Hippocampal formation (tissue), 2 donors: ENCODE measurements around the gene ATXN1L.
"Not testable (repeated sequence)": the region's sequence is repeated elsewhere in the genome, so short reads cannot be mapped to it uniquely, and the experiment has no call there.

Source experiments
- DNase-seq, 2 donors: peaks; one replicate each; lab custom pipeline; 2025; lab: John Stamatoyannopoulos, UW

ATXN1L gene

DNA sequence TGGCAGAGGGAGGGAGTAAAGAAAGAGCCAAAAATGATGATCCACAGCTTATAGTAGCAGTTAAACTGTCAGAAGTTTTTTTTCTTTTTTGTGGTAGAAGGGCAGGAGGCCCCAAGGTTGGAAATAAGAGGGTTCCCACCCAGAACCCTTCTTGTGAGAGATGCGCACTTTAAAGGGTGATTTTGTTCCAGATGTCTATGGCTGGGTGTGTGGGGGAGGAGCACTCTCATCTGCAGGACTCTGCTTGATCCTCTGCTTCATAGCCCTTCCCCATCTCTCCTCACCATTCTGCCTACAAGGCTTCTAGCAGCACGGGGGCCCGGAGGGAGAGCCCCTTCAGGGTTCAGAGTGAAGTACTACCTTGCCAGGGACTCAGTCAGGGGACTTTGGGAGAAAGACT lies 6.4 kb downstream of the ATXN1L start:
- DNase-seq = peak in 1 of 2 donors; percentile 1

DNA sequence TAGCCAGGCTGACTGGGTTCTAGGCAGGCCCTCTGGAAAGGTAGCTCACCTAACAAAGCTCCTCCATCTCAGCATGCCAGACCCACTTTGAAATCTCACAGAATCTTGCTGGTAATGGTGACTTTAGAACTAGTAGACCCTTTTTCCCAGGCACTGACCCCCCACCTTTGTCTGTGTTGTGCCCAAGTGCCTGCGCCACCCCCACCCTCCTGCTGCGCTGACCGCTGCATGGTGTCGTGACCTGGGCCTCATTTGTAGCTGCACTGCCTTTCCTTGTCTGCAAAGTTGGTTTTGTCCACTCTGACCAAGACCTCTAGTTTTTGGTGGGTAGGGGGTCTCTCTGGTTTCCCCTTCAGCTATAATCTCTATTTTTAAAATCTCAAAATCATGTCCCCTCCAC lies 6.8 kb downstream of the ATXN1L start:
- DNase-seq = no peak

DNA sequence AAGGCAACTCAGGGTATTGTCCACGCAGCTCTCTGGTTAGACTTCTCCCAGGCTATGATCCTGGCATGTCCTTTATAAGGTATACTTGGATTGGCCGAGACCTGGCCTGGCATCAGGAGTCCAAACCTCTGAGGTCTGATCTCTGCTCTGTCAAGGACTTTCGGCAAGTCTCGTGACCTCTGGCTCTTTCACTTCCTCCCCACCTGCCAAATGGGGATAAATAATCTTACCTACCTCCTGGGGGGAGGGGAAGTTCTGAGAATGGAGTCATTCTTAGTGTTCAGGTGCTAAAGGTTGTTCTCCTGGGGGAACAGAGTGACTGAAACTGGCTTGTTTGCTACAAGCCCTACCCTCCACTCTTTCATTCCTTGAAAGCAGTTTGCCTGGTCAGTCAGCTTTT lies 7.6 kb downstream of the ATXN1L start:
- no peak for DNase-seq

DNA sequence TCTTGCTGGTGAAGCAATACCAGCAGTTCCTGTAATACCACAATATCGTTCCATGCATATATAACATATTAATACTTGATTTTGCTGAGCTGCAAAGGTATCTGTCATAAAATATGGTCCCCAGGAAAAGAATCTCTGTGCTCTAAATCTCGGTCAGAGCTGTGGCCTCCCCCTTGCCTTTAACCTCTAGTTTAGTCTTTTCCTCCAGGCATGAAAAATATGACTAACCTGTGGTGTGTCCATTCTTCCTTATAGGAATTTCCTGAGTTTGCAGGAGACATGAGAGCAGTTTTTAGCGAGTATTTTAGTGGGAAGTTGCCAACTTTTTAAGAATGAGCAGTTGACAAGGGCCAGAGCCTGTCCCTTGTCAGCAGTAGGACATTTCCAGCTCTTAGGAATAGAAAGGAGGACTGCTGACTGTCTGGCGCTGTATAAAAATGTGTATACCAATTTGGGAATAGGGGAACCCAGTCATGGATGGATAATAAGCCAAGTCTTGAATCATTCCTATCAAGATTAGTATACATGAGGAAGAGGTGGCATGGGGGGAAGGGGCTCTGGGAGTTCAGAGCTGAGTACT lies 8.7 kb downstream of the ATXN1L start:
- no peak for DNase-seq

DNA sequence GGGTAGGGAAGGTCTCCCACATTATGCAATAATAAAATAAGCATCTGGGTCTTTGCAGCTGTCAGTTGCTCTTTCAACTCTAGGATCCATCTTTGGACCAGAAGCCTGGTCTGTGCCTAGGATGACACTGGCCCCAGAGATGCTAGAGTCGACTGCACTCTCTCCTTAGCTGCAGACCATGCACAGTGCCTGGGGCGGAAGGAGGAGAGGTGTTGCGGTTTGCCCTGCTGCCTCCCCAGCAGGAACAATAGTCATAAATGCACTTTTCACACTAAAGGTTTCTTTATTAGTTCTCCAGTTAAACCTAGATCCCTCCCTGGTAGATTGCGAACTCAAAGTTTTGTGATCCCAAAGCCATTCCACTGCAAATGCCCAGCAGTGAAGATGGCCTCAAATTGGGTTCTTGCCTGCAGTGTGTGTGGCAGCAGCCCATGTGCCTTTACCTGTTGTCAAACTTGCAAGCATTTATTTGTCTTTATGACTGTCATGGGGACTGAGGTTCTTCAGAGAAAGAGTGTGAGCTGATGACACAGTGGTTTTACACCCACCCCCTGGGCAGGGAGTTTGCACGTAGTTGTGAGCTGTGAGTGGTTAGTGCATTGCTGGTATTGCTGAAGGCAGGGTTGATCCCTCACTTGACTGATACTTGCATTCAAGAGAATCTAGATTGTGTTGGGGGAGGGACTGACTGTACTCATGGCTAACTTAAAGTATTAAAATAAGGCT lies 10.3 kb downstream of the ATXN1L start:
- DNase-seq = no peak

DNA sequence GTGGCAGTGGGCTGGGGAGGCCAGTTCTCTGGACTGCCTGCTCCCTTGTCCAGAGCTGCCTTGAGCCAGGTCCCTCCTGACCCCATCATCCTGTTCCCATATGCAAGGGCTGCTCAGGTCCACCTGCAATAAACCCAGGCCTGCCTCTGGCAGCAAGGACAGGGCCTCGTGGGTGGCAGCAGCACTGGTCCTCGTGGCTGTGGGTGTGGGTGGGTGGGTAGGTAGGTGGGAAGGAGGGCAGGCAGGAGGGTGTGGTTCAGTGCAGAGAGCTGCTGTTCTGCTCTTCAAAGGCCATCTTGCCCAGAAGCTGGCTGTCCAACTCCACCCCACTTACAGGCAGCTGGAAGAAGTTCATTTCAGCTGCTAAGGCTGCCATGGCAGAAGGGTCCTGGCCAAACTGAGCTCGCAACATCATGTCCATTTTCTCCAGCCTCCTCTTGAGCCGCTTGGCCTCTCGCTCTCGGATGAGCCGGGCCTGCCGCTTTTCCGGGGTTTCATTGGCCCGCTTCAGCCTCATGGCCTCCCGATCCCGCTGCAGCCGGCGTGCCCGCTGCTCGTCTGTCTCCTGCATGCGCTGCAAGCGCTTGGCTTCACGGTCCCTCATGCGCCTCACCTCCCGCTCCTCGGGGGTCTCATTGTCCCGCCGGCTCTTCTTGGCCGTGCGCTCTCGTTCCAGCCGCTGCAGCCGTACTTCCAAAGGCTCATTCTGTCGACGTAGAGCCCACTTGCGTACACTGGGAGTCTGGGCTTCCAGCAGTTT lies 14.2 kb downstream of the ATXN1L start:
- DNase-seq = no peak

DNA sequence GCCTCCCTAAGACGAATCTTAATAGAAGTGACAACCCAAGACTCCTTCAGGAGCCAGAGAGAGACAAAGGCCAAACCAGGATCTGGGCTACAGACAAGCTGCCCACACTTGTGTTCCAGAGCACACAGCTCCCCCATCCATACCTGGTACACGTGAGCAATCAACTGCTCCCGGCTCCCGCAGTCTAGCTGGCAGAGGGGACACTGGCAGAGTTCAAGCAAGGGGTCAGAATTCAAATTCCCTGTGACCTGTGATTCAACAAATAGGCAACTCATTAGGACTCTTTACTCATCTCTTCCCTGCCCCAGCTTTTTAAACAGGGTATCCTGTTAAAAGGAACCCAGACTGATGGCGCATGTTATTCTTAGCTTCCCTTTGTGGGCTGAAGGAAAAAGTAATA lies 18.2 kb downstream of the ATXN1L start:
- no peak for DNase-seq

DNA sequence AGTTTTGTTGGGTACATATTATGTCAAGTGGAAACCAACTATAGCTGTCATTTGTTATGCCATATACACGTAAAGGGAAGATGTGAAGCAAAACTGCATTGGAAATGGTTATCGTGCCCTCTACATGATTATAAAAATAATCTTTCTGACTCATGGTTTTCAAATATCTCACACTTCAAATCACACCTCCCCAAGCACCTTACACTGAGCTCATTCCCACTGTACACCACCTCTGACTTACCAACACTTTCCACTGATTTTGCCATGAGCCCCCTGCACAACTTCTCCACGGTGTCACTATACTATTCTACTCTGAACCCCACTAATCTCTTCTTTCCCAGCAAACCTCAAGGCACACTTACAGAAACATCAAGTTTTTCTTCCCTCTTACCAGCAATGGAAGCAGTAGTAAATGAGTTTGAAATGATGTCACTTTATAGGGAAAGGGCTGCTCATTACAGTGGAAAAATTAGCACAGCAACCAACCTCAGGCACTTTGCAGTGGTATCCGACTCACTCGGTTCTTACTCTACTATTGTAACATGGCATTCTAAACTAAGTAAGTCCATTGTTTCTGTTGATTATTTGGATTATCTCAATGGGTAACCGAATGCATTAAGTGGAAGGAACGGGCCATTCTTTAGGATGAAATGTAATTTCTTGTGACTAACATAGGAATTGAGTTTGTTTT lies 19.5 kb downstream of the ATXN1L start:
- no peak for DNase-seq

DNA sequence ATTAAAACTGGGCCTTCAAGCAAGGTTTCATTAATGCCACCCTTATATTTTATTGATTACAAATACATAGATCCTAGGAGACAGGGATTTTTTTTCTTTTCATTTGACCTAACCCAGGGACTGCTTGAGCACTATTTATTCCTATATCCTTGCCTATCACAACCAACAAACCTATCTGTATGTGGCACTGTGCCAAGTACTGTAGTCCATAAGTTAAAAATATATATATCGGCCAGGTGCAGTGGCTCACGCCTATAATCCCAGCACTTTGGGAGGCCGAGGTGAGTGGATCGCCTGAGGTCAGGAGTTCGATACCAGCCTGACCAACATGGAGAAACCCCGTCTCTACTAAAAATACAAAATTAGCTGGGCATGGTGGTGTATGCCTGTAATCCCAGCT lies 21.4 kb downstream of the ATXN1L start:
- DNase-seq = not testable (repeated sequence)

DNA sequence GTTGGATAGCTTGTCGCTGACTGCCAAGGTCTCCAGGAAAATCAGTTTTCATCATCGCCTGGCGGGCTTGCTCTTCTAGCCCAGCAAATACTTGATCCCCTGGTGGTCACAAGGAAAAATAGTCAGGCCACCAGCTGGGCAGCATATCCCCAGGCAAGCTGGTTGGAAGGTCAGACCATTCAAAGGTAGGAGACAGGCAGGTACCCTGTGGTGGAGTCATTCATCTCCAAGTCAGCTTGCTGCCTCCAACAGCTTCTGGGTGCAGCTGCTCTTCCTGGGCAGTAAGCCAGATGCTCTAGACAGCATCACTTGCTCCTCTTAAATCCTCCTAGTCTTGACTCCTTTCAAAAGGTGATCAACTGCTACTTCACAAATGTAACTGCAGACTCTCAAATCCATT lies 22.2 kb downstream of the ATXN1L start:
- DNase-seq = peak in 1 of 2 donors; percentile 1

DNA sequence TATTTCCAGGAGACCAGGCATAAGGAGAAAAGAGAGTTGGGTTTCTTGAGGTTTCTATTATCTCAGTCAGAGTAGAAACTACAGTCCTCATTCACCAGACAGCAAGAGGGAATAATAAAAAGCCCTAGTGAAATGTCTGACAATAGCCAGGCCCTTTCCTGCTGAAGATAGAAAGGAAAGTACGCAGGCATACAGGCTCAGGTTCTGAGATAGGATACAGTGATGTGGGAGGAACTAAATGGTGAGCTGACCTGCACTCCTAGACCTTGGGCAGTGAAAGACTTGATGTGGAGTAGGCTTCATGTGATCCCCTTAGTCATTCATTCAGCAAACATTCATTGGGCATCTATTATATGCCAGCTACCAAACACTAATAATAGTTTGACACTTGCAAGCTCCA lies 23.3 kb downstream of the ATXN1L start:
- no peak for DNase-seq

DNA sequence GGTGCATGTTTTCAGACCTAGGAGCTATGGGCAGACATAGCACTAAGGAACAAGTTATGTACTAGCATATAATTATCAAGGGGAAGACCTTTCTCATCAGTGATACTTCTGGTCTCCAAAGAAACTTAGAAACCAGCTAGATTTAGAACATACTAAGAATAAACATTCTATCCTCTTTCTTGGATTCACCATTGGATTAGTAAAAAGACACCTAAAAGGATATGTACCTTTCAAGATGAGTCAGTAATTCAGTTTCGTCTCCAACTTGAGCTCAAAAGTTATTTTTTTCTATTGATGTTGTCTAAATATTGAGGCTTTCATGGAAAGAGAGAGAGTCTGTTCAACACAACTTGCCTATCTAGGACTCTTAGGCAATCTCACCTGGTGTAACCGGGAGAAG lies 25.0 kb downstream of the ATXN1L start:
- DNase-seq = no peak

DNA sequence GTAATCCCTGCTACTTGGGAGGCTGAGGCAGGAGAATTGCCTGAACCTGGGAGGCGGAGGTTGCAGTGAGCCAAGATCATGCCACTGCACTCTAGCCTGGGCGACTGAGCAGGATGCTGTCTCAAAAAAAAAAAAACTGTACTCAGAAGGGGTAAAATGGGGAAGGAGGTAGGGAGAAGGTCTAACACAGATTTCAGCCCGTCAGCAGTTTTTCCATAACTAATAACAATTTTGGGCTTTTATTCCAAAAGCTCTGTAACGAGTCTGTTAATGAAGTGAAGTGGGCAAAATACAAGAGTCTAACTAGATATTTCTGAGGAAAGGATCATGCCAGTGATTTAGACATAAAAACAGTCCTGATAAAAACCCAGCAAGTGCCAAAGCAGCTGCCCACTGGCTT lies 27.4 kb downstream of the ATXN1L start:
- DNase-seq = no peak

DNA sequence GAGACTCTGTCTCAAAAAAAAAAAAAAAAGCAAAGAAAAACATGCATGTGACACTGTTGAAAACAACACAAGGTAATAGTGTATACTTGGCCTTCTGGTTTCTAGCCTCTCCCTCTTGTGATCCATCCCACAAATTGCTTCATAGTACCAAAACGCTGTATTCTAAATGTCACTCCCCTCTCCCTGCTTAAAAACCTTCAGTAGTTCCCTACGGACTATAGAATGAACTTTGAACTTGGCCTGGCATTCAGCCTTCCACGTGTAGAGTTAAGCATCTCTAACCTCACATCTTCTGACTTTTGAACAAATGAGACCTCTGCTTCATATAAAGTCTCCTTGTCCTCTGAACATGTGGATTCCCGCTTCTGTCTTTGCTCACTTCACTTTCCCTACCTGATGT lies 33.1 kb downstream of the ATXN1L start:
- no peak for DNase-seq

DNA sequence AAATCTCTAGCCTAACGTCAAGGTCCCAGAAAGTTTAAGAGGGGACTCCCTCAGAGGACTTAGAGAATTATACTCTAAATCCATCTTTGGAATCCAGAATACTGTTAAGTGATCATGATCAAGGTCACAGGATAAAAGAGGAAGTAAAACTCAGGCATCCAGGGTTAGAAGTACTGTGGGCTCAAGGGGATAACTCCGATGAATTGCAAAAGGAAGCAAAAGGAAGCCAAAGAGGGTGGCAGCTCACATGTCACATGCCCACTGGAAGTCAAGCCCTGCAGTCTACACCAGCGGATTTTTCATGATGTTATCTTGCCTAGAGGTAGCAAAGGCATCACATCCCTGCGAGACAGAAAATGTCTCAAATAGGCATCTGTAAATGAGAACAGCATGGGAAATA lies 34.4 kb downstream of the ATXN1L start:
- peak in 1 of 2 donors; percentile 9 for DNase-seq

DNA sequence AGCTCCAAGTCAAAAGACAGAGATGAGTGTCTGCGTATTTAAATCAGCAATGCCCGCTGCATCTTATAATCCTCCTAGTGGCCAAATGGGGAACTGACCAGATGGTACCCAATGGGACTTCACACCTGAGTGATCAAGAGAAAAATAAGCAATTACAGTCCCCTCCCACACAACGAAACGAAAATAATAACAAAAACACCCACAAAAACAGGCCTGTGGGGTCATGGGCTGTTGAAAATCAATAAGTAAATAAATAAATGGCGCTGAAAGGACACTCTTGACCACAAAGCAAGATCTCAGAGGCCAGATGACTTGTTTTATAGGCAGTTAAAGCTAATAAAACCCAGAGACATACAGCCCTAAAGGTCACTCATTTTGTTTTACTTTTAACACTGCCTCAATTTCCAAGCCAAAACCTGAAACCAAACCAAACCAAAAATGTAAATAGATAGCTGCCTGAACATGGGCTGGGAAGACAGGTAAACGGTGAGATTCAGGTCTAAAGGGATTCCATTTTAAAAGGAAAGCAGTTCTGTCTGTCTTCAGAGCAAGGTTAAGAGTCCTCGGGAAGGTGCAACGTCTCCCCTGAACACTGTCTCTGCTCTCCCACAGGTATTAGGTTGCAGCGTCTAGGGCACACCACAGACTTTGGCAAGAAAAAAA lies 36.9 kb downstream of the ATXN1L start:
- DNase-seq = peak; percentile 20 to 68

DNA sequence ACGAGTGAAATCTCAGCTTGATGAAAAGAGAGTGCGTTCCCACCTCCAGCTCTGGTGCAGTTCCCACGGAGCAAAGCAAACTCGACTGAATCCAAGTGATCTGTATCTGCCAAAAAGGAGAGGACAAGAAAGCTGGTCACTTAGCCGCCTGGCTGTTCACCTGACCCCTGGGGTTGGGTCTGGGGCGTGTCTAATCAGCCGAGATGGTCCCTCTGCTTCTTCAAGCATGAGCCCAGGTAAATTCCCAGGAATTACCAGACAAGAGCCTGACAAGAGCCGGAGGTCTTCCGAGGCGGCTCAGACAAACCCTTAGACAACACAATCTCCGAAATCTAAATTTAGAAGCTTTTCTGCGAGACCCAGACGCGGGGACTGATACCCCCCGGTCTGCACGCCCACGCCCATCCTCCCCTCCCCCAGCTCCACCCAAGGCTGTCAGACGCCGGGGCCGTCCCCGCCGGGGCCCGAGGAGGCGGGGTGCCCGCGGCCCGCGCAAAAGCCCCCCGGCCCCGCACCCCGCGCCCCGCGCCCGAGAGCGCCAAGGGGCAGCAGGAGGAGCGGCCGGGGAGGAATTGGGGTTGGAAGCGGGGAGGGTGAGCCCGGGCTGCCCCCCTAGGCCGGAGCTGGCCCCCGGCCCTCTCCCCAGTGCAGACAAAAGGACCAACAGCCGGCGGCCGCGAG lies 37.5 kb downstream of the ATXN1L start:
- DNase-seq = peak in 1 of 2 donors; percentile 59

DNA sequence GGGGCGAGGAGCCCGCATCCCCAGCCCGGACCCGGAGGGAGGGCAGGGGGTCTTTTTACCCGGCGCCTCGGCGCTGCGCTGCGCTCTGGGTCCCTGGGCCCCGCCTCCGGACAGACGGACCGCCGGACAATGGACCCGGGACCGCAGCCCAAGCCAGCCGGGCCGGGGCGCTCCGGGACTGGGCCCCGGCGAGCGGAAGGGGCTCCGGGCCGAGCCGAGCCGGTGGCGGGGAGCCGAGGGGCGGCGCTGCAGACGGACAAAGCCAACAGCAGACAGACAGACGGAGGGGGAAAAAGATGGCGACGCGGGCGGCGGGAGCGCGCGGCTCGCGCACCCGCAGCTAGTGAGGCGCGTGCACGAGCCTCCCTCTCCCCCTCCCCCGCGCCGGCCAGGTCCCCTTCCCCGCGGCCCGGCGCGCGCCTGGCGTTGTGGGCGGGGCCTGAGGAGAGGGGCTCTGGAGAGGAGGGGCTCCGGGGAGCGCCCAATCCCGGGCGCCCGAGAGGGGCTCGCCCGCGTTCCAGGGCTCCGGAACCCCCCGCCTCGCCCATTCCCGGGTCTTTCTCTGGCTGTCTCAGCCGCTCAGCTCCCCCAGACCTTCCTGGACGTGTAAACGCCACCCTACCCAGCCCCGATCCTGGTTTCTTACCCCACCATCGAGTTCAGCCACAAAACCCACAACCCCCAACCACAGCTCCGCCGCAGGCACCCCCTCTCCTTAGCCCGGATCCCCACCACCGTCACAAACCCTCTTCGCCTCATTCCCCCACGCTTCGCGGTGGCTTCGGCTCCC lies 38.3 kb downstream of the ATXN1L start, which contains the start of gene ZNF821:
Gene ZNF821 (minus strand): TSS at position 334 of the 790 bp plus-strand sequence. CDS start 4,236 bp downstream, outside the sequence.
- DNase-seq = peak; percentile 38 to 57

DNA sequence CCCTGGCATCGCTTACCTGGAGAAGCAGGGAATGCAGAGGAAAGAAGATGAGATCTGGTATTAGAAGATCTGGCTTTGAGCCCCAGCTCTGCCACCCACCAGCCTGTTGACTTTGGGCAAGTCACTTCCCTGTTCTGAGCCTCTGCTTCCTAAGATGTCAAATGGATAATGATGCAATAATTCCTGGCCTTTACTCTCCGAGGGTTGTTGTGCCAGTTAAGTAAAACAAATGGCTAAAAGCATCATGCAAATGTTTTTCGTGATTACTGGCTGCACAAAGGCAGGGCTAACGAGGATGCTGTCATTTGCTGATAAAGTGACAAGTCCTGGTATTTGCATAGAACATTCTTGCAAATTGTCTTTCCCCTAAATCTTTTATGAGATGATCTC lies 39.5 kb downstream of the ATXN1L start:
- DNase-seq = no peak

DNA sequence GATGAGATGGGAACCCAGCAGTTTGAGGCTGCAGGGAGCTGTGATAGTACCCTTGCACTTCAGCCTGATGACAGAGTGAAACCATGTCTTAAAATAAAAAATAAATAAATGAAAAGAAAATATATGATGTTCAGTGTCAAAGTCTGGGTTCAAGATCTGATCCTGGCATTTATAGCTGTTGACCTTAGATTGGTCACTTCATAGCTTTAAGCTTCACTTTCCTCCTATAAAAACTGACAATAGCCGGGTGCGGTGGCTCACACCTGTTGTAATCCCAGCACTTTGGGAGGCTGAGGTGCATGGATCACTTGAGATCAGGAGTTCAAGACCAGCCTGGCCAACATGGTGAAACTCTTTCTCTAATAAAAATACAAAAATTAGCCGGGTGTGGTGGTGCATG lies 43.4 kb downstream of the ATXN1L start:
- DNase-seq = no peak

DNA sequence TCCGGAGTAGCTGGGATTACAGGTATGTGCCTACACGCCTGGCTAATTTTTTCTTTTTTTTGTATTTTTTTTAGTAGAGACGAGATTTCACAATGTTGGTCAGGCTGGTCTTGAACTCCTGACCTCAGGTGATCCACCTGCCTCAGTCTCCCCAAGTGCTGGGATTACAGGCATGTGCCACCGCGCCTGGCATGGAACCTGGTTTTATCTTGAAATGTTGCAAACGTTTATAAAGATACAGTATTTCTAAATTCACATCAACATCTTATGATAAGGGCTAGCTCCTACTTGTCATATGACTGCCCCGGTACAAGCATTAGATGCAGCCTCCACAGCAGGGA lies 48.1 kb downstream of the ATXN1L start:
- no peak for DNase-seq
